GM12878 (cell line): ENCODE data around the gene LAMA2. TPM values are rescaled to one million over a fixed set of nuclear protein-coding genes. Genes with fewer than 3 reads are reported as not detected.

Source experiments
- ATAC-seq: fragments of 200-7000 bp; cut with Tn5 transposase; 3 replicates; pipeline ENCODE4 v1.9.1; 2020; ENCODE audit warnings: mild to moderate bottlenecking, moderate library complexity
- BruUV-seq: library from RNA; stranded (reverse); fragments of 400-500 nt; replicated peaks from 2 replicates; lab custom pipeline; 2021; lab: Mats Ljungman, UMichigan
- CTCF ChIA-PET: fragments of 300-600 bp; sonication (Branson Sonifier 250); formaldehyde crosslinking; extraction: SDS; loops from one replicate; lab custom pipeline; 2021; ENCODE audit warnings: inconsistent platforms; lab: Yijun Ruan, JAX
- POLR2A ChIA-PET: fragments of 350-600 bp; formaldehyde crosslinking; extraction: SDS; loops from one replicate; lab custom pipeline; 2021; ENCODE audit warnings: inconsistent platforms; lab: Charles Lee
- RAD21 ChIA-PET: fragments of 300-600 bp; sonication (Branson Sonifier 250); formaldehyde crosslinking; loops from one replicate; lab custom pipeline; 2023; ENCODE audit warnings: antibody characterized with exemption; ENCODE audit not compliant: unreplicated experiment; lab: Charles Lee
- SMC1A ChIA-PET: fragments of 300-600 bp; sonication (Branson Sonifier 250); formaldehyde crosslinking; loops from one replicate; lab custom pipeline; 2023; ENCODE audit not compliant: unreplicated experiment, uncharacterized antibody; lab: Charles Lee
- DNase-seq: peaks from one replicate; pipeline ENCODE4 v3.0.0-alpha.2; 2011; ENCODE audit warnings: low read depth, low spot score
- FAIRE-seq: peaks from 3 replicates; lab custom pipeline; 2011; peaks lifted over from hg19 to GRCh38; lab: Jason Lieb, UNC
- H2AFZ ChIP-seq: 2 replicates; pipeline ENCODE4 v1.6.0; 2011; ENCODE audit warnings: low read depth, low read length, control low read depth; ENCODE audit not compliant: control insufficient read depth
- H3K27ac ChIP-seq: 2 replicates; pipeline ENCODE4 v1.5.1; 2011; ENCODE audit warnings: control low read depth; ENCODE audit not compliant: control insufficient read depth, insufficient read depth
- H3K27me3 ChIP-seq, 2 experiments: replicated peaks in 1 of 2; 2 replicates each; pipeline versions ENCODE4 v1.6.0 to v1.6.1; 2011; ENCODE audit warnings: low read length in 1 of 2; ENCODE audit not compliant: control insufficient read depth in 2 of 2, insufficient read depth in 2 of 2
- H3K36me3 ChIP-seq, 2 experiments: 2 replicates each; pipeline ENCODE4 v1.5.1; 2011; ENCODE audit warnings: low read length in 1 of 2; ENCODE audit not compliant: control insufficient read depth in 2 of 2, insufficient read depth in 2 of 2
- H3K4me1 ChIP-seq: 2 replicates; pipeline ENCODE4 v1.6.1; 2011; ENCODE audit warnings: mild to moderate bottlenecking, low read length, moderate library complexity, mixed read lengths; ENCODE audit not compliant: control insufficient read depth, insufficient read depth
- H3K4me2 ChIP-seq: 2 replicates; pipeline ENCODE4 v1.6.0; 2011; ENCODE audit warnings: control low read depth; ENCODE audit not compliant: control insufficient read depth, insufficient read depth
- H3K4me3 ChIP-seq: fragments of 200-600 bp; sonication (generic); 2 replicates; pipeline ENCODE4 v1.5.1; 2016
- H3K79me2 ChIP-seq: 2 replicates; pipeline ENCODE4 v1.6.0; 2011; ENCODE audit warnings: low read length; ENCODE audit not compliant: control insufficient read depth, insufficient read depth
- H3K9ac ChIP-seq: 2 replicates; pipeline ENCODE4 v1.8.0; 2011; ENCODE audit warnings: low read length, control low read depth, mixed read lengths; ENCODE audit not compliant: control insufficient read depth, insufficient read depth
- H3K9me3 ChIP-seq: replicated peaks from 3 replicates; pipeline ENCODE4 v1.5.1; 2011; ENCODE audit warnings: mild to moderate bottlenecking, low read length; ENCODE audit not compliant: control insufficient read depth, insufficient read depth
- H4K20me1 ChIP-seq: 2 replicates; pipeline ENCODE4 v1.6.0; 2011; ENCODE audit not compliant: control insufficient read depth, insufficient read depth
- BMI1 ChIP-seq: fragments of 450-650 bp; IDR thresholded peaks from 2 replicates; pipeline ENCODE4 v1.6.1; 2016; ENCODE audit warnings: mild to moderate bottlenecking, moderate library complexity, borderline replicate concordance
- CEBPB ChIP-seq, 2 experiments: fragments of 150-350 bp in 1 of 2; IDR thresholded peaks; 2 replicates each; pipeline ENCODE4 v1.6.1; 2012 to 2014; ENCODE audit warnings: low read depth in 2 of 2, low read length in 2 of 2, borderline replicate concordance in 1 of 2, inconsistent platforms in 1 of 2
- ESRRA ChIP-seq: IDR thresholded peaks from 2 replicates; pipeline ENCODE4 v1.6.1; 2012; ENCODE audit warnings: mild to moderate bottlenecking, low read length, improper control_type of control experiment
- FOXK2 ChIP-seq: fragments of 450-650 bp; IDR thresholded peaks from 2 replicates; pipeline ENCODE4 v1.6.1; 2017; ENCODE audit warnings: mild to moderate bottlenecking, moderate library complexity
- IKZF2 ChIP-seq, 2 experiments: fragments of 450-650 bp; IDR thresholded peaks; 2 replicates each; pipeline ENCODE4 v1.6.1; 2017; ENCODE audit warnings: mild to moderate bottlenecking in 2 of 2, moderate library complexity in 2 of 2
- IRF4 ChIP-seq: IDR thresholded peaks from 2 replicates; pipeline ENCODE4 v1.6.1; 2011; ENCODE audit warnings: low read depth, low read length
- NFYB ChIP-seq: IDR thresholded peaks from 2 replicates; pipeline ENCODE4 v1.6.1; 2011; ENCODE audit warnings: low read depth, mild to moderate bottlenecking, low read length, improper control_type of control experiment, moderate library complexity; ENCODE audit not compliant: insufficient read depth
- NRF1 ChIP-seq: conservative IDR thresholded peaks from 2 replicates; pipeline ENCODE4 v1.6.1; 2011; ENCODE audit warnings: mild to moderate bottlenecking, low read depth, low read length, improper control_type of control experiment
- PAX8 ChIP-seq: fragments of 450-650 bp; IDR thresholded peaks from 2 replicates; pipeline ENCODE4 v1.6.1; 2017; ENCODE audit warnings: mild to moderate bottlenecking, moderate library complexity
- SMARCA5 ChIP-seq: fragments of 450-650 bp; IDR thresholded peaks from 2 replicates; pipeline ENCODE4 v1.6.1; 2017; ENCODE audit warnings: mild to moderate bottlenecking
- SUPT20H ChIP-seq: IDR thresholded peaks from 2 replicates; pipeline ENCODE4 v1.6.1; 2011; ENCODE audit warnings: low read depth, mild to moderate bottlenecking, low read length, moderate library complexity, borderline replicate concordance; ENCODE audit not compliant: control insufficient read depth
- YBX1 ChIP-seq: fragments of 450-650 bp; IDR thresholded peaks from 2 replicates; pipeline ENCODE4 v1.6.1; 2016; ENCODE audit warnings: antibody characterized with exemption
- WGBS: methylation state at CpG from one replicate; pipeline ENCODE4 v1.1.6; 2016; ENCODE audit warnings: low lambda C conversion rate; ENCODE audit not compliant: insufficient replicate concordance, insufficient coverage; ENCODE audit errors: missing lambda C conversion rate; 5-methylcytosine and 5-hydroxymethylcytosine counted together
- in situ Hi-C: fragments of 300-500 bp; cut with MboI; formaldehyde crosslinking; loops from 9 replicates; pipeline ENCODE4 v1.14.3; 2018; ENCODE audit warnings: mixed read lengths
- intact Hi-C: fragments of 100-400 bp; cut with micrococcal nuclease; formaldehyde crosslinking; loops from one replicate; pipeline ENCODE4 v1.14.2; 2022; ENCODE audit not compliant: unreplicated experiment
- polyA plus RNA-seq, 11 experiments: library from polyadenylated mRNA; depleted of rRNA in 4 of 11; unstranded in 6 of 11; stranded (reverse) in 5 of 11; fragments of >200 nt; fragmentation: Nextera tagmentation in 4 of 11; fragmentation: Illumina TruSeq in 1 of 11; extraction: Ambion mirVana in 4 of 11; extraction: Trizol in 1 of 11; gene quantifications; 1 replicate in 1 of 11; 2 replicates in 10 of 11; pipeline versions ENCODE4 v1.2.1 to v1.2.3, GENCODE V29; 2011 to 2016; ENCODE audit warnings: inconsistent platforms in 2 of 11, missing spikeins in 2 of 11, low read depth in 1 of 11
- total RNA-seq, 4 experiments: library from RNA; depleted of rRNA in 3 of 4; stranded (reverse); fragments of >200 nt in 3 of 4; fragmentation: Illumina TruSeq in 1 of 4; extraction: Trizol in 1 of 4; gene quantifications; 2 replicates each; pipeline versions ENCODE4 v1.2.1 to v1.2.3, GENCODE V29; 2013 to 2021
- TF ChIP-seq, protein P1 (sequence below): fragments of 450-650 bp; formaldehyde crosslinking; IDR thresholded peaks from 2 replicates; pipeline ENCODE4 v1.4.0; 2020; ENCODE audit warnings: mild to moderate bottlenecking, moderate library complexity
- TF ChIP-seq, protein P2 (sequence below): fragments of 450-650 bp; IDR thresholded peaks from 2 replicates; pipeline ENCODE4 v1.6.1; 2017; ENCODE audit warnings: low read depth, mild to moderate bottlenecking, moderate library complexity
- TF ChIP-seq, protein P3 (sequence below): fragments of 450-650 bp; IDR thresholded peaks from 2 replicates; pipeline ENCODE4 v1.6.1; 2018; ENCODE audit warnings: borderline replicate concordance, mild to moderate bottlenecking; ENCODE audit not compliant: partially characterized antibody

The LAMA2 gene
- total and polyA plus RNA-seq, 10 of the 15 experiments (the other 5 are each of a cell fraction or from before 2014, with no cell fraction given), result 0.04 to 2.0 (median 0.37) TPM; not detected in 1

DNA sequence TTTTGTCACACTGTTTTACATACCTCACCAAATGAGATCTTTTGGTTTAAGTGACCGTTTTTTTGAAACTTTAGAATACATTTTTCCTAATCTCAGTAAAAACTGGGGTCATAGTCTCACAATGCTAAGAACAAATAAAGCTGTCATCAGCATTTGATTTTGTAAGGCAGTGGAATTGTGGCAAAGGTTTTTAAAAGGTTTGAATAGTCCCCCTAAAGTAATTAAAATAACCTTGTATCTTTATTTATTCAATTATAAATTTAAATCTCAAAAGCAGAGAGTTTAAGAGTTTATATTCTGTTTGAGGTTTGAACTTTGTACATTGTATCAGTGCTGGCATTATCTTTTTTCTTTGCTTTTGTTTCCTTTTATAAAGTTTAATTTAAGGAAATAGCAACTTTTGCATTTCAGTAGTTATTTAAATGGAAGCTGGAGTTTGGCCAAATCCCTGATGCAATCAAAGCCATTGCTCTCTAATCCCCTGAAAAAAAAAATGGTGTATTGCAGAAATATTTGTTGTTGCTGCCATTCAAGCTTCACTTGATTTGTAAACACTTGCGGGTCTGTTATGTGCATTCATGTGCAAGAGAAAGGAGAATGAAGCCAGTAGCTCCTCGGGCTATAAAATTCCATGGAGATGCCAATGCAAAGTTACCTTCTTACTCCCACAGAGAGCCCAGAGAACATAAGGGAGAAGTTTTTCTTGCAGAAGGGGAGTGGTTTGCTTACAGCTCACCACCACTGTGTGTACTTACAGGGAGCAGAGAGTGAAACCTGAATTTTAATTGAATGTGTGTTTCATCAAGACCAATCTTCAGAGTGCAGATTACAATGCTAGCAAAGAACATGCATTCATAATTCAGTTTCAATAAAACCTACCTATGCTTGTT lies 435.2 kb downstream of the LAMA2 start:
- H3K9me3 ChIP-seq, result no peaks in the 10 kb centered on the region
- DNase-seq (no peak), ATAC-seq (no peak), FAIRE-seq (no peak)
- no peaks in the 10 kb centered on the region for H4K20me1 ChIP-seq
- BruUV-seq, result no TSS peak
- ChIA-PET RAD21 (no interaction called here), POLR2A (no interaction called here), CTCF (no interaction called here), SMC1A (no interaction called here)
- no peak overlapping the region for H3K4me2 ChIP-seq
- in situ Hi-C loops (no loop called here), intact Hi-C loops (no loop called here)
- no peak overlapping the region for H3K4me3 ChIP-seq
- no peak for TF ChIP-seq SMARCA5
- no peak for TF ChIP-seq NRF1
- no peak for TF ChIP-seq CEBPB (IDR thresholded peaks at IDR 0.05; ENCODE audit: borderline replicate concordance in 1 of 2, low read depth in 2 of 2, low read length in 2 of 2)
- no peak for TF ChIP-seq NFYB
- no peak for TF ChIP-seq ESRRA
- no peak for TF ChIP-seq FOXK2
- TF ChIP-seq, protein P1, sequence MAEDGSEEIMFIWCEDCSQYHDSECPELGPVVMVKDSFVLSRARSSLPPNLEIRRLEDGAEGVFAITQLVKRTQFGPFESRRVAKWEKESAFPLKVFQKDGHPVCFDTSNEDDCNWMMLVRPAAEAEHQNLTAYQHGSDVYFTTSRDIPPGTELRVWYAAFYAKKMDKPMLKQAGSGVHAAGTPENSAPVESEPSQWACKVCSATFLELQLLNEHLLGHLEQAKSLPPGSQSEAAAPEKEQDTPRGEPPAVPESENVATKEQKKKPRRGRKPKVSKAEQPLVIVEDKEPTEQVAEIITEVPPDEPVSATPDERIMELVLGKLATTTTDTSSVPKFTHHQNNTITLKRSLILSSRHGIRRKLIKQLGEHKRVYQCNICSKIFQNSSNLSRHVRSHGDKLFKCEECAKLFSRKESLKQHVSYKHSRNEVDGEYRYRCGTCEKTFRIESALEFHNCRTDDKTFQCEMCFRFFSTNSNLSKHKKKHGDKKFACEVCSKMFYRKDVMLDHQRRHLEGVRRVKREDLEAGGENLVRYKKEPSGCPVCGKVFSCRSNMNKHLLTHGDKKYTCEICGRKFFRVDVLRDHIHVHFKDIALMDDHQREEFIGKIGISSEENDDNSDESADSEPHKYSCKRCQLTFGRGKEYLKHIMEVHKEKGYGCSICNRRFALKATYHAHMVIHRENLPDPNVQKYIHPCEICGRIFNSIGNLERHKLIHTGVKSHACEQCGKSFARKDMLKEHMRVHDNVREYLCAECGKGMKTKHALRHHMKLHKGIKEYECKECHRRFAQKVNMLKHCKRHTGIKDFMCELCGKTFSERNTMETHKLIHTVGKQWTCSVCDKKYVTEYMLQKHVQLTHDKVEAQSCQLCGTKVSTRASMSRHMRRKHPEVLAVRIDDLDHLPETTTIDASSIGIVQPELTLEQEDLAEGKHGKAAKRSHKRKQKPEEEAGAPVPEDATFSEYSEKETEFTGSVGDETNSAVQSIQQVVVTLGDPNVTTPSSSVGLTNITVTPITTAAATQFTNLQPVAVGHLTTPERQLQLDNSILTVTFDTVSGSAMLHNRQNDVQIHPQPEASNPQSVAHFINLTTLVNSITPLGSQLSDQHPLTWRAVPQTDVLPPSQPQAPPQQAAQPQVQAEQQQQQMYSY (CRISPR knock-in tag), result no peak
- TF ChIP-seq IRF4, result no peak
- TF ChIP-seq, protein P2, sequence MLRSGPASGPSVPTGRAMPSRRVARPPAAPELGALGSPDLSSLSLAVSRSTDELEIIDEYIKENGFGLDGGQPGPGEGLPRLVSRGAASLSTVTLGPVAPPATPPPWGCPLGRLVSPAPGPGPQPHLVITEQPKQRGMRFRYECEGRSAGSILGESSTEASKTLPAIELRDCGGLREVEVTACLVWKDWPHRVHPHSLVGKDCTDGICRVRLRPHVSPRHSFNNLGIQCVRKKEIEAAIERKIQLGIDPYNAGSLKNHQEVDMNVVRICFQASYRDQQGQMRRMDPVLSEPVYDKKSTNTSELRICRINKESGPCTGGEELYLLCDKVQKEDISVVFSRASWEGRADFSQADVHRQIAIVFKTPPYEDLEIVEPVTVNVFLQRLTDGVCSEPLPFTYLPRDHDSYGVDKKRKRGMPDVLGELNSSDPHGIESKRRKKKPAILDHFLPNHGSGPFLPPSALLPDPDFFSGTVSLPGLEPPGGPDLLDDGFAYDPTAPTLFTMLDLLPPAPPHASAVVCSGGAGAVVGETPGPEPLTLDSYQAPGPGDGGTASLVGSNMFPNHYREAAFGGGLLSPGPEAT, result no peak
- no peak for TF ChIP-seq PAX8
- TF ChIP-seq YBX1, result no peak
- TF ChIP-seq, protein P3, sequence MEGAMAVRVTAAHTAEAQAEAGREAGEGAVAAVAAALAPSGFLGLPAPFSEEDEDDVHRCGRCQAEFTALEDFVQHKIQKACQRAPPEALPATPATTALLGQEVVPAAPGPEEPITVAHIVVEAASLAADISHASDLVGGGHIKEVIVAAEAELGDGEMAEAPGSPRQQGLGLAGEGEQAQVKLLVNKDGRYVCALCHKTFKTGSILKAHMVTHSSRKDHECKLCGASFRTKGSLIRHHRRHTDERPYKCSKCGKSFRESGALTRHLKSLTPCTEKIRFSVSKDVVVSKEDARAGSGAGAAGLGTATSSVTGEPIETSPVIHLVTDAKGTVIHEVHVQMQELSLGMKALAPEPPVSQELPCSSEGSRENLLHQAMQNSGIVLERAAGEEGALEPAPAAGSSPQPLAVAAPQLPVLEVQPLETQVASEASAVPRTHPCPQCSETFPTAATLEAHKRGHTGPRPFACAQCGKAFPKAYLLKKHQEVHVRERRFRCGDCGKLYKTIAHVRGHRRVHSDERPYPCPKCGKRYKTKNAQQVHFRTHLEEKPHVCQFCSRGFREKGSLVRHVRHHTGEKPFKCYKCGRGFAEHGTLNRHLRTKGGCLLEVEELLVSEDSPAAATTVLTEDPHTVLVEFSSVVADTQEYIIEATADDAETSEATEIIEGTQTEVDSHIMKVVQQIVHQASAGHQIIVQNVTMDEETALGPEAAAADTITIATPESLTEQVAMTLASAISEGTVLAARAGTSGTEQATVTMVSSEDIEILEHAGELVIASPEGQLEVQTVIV, result no peak
- TF ChIP-seq IKZF2 (IDR thresholded peaks at IDR 0.05), result no peak
- TF ChIP-seq BMI1, result no peak
- no peak for TF ChIP-seq SUPT20H
- H3K36me3 ChIP-seq, result no peaks in the 10 kb centered on the region
- no peak overlapping the region for H2AFZ ChIP-seq
- no peaks in the 10 kb centered on the region; a peak in 1 of 4 replicates for H3K27me3 ChIP-seq
- no peak overlapping the region for H3K9ac ChIP-seq
- WGBS, result 0% methylated on average over 3 of the region's 3 CpGs
- H3K4me1 ChIP-seq, result no peaks in the 10 kb centered on the region
- no peaks in the 10 kb centered on the region for H3K79me2 ChIP-seq
- no peak overlapping the region for H3K27ac ChIP-seq
